Stomach (tissue), 4 donors: ENCODE data around the gene PLG.

Experiments
- POLR2AphosphoS5 ChIP-seq, 3 donors: sonication (generic); formaldehyde crosslinking; IDR thresholded peaks; one replicate each; pipeline ENCODE4 v1.6.1; 2016; ENCODE audit warnings: antibody characterized with exemption in 3 of 3
- TF ChIP-seq, protein P1 (sequence below), 7 experiments: fragments of 450-650 bp in 4 of 7; fragments of 200-600 bp in 3 of 7; sonication (generic) in 3 of 7; IDR thresholded peaks; one replicate each; pipeline ENCODE4 v1.5.1; 2016 to 2019; ENCODE audit warnings: antibody characterized with exemption in 7 of 7, control low read depth in 2 of 7, mild to moderate bottlenecking in 1 of 7

DNA sequence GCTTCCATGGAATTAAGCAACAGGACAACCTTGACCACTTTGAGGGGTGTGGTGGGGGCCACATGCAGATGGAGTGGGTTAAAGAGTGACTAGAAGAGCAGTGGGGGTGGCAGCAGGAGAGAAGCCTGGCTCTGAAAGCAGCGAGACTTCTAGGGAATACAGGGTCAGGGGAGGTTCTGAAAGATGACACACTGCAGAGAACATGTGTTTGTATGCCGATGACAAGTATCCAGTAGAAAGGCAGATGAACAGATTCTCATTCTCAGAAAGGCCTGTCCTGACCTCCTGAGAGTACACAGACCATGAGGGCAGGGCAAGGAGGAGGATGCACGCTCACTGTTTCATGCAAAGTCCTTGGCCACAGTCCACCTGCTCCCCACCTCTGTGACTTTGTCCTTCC, 40.8 kb upstream of the PLG start:
- TF ChIP-seq POLR2AphosphoS5 (IDR thresholded peaks at IDR 0.05): no peak
- TF ChIP-seq, protein P1, sequence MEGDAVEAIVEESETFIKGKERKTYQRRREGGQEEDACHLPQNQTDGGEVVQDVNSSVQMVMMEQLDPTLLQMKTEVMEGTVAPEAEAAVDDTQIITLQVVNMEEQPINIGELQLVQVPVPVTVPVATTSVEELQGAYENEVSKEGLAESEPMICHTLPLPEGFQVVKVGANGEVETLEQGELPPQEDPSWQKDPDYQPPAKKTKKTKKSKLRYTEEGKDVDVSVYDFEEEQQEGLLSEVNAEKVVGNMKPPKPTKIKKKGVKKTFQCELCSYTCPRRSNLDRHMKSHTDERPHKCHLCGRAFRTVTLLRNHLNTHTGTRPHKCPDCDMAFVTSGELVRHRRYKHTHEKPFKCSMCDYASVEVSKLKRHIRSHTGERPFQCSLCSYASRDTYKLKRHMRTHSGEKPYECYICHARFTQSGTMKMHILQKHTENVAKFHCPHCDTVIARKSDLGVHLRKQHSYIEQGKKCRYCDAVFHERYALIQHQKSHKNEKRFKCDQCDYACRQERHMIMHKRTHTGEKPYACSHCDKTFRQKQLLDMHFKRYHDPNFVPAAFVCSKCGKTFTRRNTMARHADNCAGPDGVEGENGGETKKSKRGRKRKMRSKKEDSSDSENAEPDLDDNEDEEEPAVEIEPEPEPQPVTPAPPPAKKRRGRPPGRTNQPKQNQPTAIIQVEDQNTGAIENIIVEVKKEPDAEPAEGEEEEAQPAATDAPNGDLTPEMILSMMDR (IDR thresholded peaks at IDR 0.05): no peak
